DOHH2 (cell line): Measurements from ENCODE around the gene PHB1.
"Not testable (repeated sequence)": the region's sequence is repeated elsewhere in the genome, so short reads cannot be mapped to it uniquely, and the experiment has no call there.

Experiments
- H3F3A ChIP-seq: fragments of 200-600 bp; sonication (generic), shearing (Covaris generic); 2 replicates; pipeline ENCODE4 v1.6.0; 2016; ENCODE audit warnings: antibody characterized with exemption, mild to moderate bottlenecking; ENCODE audit not compliant: control insufficient read depth, insufficient read depth
- H3K27ac ChIP-seq: fragments of 200-600 bp; sonication (generic); 2 replicates; pipeline ENCODE4 v1.5.1; 2014; ENCODE audit warnings: low read depth, mild to moderate bottlenecking, low read length, moderate library complexity
- H3K27me3 ChIP-seq: fragments of 200-600 bp; sonication (generic); 2 replicates; pipeline ENCODE4 v1.6.1; 2014; ENCODE audit warnings: mild to moderate bottlenecking, low read length, mixed read lengths; ENCODE audit not compliant: control insufficient read depth
- H3K36me3 ChIP-seq: fragments of 200-600 bp; sonication (generic); 2 replicates; pipeline ENCODE4 v1.6.1; 2014; ENCODE audit warnings: mild to moderate bottlenecking, low read length, moderate library complexity, mixed read lengths; ENCODE audit not compliant: control insufficient read depth
- H3K4me1 ChIP-seq: fragments of 200-600 bp; sonication (generic); 2 replicates; pipeline ENCODE4 v1.6.1; 2014; ENCODE audit warnings: mild to moderate bottlenecking, low read length, mixed read lengths; ENCODE audit not compliant: control insufficient read depth
- H3K4me2 ChIP-seq: fragments of 200-600 bp; sonication (generic); 2 replicates; pipeline ENCODE4 v1.6.0; 2014; ENCODE audit warnings: mild to moderate bottlenecking, low read length, moderate library complexity
- H3K4me3 ChIP-seq: fragments of 200-600 bp; sonication (generic); 2 replicates; pipeline ENCODE4 v1.5.1; 2014; ENCODE audit warnings: mild to moderate bottlenecking, low read length, mixed read lengths
- H3K79me2 ChIP-seq: fragments of 200-600 bp; sonication (generic); 2 replicates; pipeline ENCODE4 v1.6.1; 2014; ENCODE audit warnings: mild to moderate bottlenecking, low read length, mixed read lengths; ENCODE audit not compliant: control insufficient read depth
- H3K9me2 ChIP-seq: fragments of 200-600 bp; sonication (generic); replicated peaks from 2 replicates; pipeline ENCODE4 v1.6.1; 2014; ENCODE audit warnings: mild to moderate bottlenecking, low read length, mixed read lengths; ENCODE audit not compliant: control insufficient read depth
- H3K9me3 ChIP-seq: fragments of 200-600 bp; sonication (generic); 2 replicates; pipeline ENCODE4 v1.6.1; 2014; ENCODE audit warnings: antibody characterized with exemption, low read length, mixed read lengths; ENCODE audit not compliant: control insufficient read depth, insufficient read depth
- H4K20me1 ChIP-seq: fragments of 200-600 bp; sonication (generic); 2 replicates; pipeline ENCODE4 v1.6.0; 2014; ENCODE audit warnings: low read depth, mild to moderate bottlenecking, antibody characterized with exemption, low read length, moderate library complexity; ENCODE audit not compliant: control insufficient read depth, insufficient read depth
- EZH2phosphoT487 ChIP-seq: fragments of 200-600 bp; sonication (generic); IDR thresholded peaks from 2 replicates; pipeline ENCODE4 v1.6.1; 2017; ENCODE audit warnings: borderline replicate concordance, mild to moderate bottlenecking, antibody characterized with exemption, low read length, moderate library complexity, mixed read lengths
- TF ChIP-seq, protein P1 (sequence below): fragments of 200-600 bp; sonication (generic); IDR thresholded peaks from one replicate; pipeline ENCODE4 v1.5.1; 2014; ENCODE audit warnings: antibody characterized with exemption, mild to moderate bottlenecking, low read depth, low read length; ENCODE audit not compliant: poor library complexity, severe bottlenecking

PHB1 gene

DNA sequence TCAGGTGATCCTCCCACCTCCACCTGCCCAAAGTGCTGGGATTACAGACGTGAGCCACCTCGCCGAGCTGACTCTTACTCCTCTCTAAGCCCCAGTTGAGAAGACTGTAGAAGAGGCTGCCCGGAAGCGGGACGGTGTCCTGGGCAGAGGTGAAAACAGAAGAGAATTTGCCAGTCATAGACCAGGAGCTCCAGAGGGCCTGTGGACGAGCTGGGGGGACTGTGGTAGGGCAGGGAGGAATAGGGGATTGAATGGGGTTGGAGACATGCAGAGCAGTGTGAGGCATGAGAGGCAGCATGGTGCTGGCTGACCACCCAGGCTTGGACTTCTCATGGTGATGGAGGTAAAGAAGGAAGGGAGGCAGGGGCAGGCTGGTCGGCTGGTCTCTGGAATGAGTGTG, 17.1 kb upstream of the PHB1 start:
- H3K27me3 ChIP-seq, result peaks cover 15% of the 10 kb centered on the region
- no peaks in the 10 kb centered on the region for H3F3A ChIP-seq
- H3K27ac ChIP-seq, result no peak overlapping the region
- no peak overlapping the region for H3K4me3 ChIP-seq
- H3K36me3 ChIP-seq, result no peaks in the 10 kb centered on the region
- no peaks in the 10 kb centered on the region for H3K79me2 ChIP-seq
- no peaks in the 10 kb centered on the region for H3K9me2 ChIP-seq
- no peaks in the 10 kb centered on the region for H3K4me1 ChIP-seq
- H4K20me1 ChIP-seq, result no peaks in the 10 kb centered on the region
- H3K4me2 ChIP-seq, result no peak overlapping the region
- H3K9me3 ChIP-seq, result no peaks in the 10 kb centered on the region
- TF ChIP-seq, protein P1, sequence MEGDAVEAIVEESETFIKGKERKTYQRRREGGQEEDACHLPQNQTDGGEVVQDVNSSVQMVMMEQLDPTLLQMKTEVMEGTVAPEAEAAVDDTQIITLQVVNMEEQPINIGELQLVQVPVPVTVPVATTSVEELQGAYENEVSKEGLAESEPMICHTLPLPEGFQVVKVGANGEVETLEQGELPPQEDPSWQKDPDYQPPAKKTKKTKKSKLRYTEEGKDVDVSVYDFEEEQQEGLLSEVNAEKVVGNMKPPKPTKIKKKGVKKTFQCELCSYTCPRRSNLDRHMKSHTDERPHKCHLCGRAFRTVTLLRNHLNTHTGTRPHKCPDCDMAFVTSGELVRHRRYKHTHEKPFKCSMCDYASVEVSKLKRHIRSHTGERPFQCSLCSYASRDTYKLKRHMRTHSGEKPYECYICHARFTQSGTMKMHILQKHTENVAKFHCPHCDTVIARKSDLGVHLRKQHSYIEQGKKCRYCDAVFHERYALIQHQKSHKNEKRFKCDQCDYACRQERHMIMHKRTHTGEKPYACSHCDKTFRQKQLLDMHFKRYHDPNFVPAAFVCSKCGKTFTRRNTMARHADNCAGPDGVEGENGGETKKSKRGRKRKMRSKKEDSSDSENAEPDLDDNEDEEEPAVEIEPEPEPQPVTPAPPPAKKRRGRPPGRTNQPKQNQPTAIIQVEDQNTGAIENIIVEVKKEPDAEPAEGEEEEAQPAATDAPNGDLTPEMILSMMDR, result no peak
- no peak for TF ChIP-seq EZH2phosphoT487

- H3K27ac ChIP-seq, result no peak overlapping the region
- H3K4me3 ChIP-seq, result no peak overlapping the region
- H3K4me1 ChIP-seq, result no peaks in the 10 kb centered on the region
- H3K36me3 ChIP-seq, result no peaks in the 10 kb centered on the region
- H4K20me1 ChIP-seq, result no peaks in the 10 kb centered on the region
- TF ChIP-seq EZH2phosphoT487, result no peak
- TF ChIP-seq, protein P1, result no peak
- no peaks in the 10 kb centered on the region for H3K9me2 ChIP-seq
- H3K9me3 ChIP-seq, result peaks cover 10% of the 10 kb centered on the region
- no peak overlapping the region for H3K4me2 ChIP-seq
- H3K79me2 ChIP-seq, result no peaks in the 10 kb centered on the region
- peaks cover 10% of the 10 kb centered on the region for H3K27me3 ChIP-seq
- H3F3A ChIP-seq, result no peaks in the 10 kb centered on the region
Measured at GRCh38 chr17:49425004-49425286, 10.3 kb upstream of the PHB1 start.

GRCh38 chr17:49424276-49425003, 9.8 kb upstream of the PHB1 start:
- H3F3A ChIP-seq, H3K27ac ChIP-seq, H3K4me1 ChIP-seq, H3K27me3 ChIP-seq, H4K20me1 ChIP-seq, H3K4me2 ChIP-seq, H3K36me3 ChIP-seq, H3K9me2 ChIP-seq, H3K79me2 ChIP-seq, H3K4me3 ChIP-seq, H3K9me3 ChIP-seq: not testable (repeated sequence)

DNA sequence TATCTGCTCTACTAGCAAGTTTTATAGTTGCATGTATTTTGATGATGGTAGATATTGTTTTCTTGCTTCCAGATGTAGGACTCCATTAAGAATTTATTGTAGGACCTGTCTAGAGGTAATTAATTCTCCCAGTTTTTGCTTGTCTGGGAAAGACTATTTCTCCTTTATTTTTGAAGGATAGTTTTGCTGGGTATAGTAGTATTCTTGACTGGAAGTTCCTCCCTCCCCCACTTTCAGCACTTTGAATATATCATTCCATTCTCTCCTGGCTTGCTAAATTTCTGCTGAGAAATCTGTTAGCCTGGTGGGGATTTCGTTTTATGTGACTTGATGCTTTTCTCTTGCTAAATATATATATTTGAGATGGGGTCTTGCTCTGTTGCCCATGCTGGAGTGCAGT, 8.0 kb upstream of the PHB1 start:
- Histone ChIP-seq H3K4me1 (no peaks in the 10 kb centered on the region), H3K36me3 (no peaks in the 10 kb centered on the region), H3K27me3 (peaks cover 6% of the 10 kb centered on the region), H4K20me1 (no peaks in the 10 kb centered on the region), H3F3A (no peaks in the 10 kb centered on the region), H3K4me3 (no peak overlapping the region), H3K4me2 (no peak overlapping the region), H3K9me3 (peaks cover 10% of the 10 kb centered on the region), H3K27ac (no peak overlapping the region), H3K9me2 (no peaks in the 10 kb centered on the region), H3K79me2 (no peaks in the 10 kb centered on the region)
- no peak for TF ChIP-seq EZH2phosphoT487
- TF ChIP-seq, protein P1, result no peak

DNA sequence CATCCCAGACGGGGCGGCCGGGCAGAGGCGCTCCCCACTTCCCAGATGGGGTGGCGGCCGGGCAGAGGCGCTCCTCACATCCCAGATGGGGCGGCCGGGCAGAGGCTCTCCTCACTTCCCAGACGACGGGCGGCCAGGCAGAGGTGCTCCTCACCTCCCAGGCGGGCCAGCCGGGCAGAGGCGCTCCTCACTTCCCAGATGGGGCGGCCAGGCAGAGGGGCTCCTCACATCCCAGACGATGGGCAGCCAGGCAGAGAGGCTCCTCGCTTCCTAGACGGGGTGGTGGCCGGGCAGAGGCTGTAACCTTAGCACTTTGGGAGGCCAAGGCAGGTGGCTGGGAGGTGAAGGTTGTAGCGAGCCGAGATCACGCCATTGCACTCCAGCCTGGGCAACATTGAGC, 5.1 kb upstream of the PHB1 start:
- not testable (repeated sequence) for H3K79me2 ChIP-seq, H3K9me3 ChIP-seq, H3F3A ChIP-seq, H3K9me2 ChIP-seq, H3K27me3 ChIP-seq, H3K36me3 ChIP-seq, H4K20me1 ChIP-seq, H3K27ac ChIP-seq, H3K4me1 ChIP-seq, H3K4me3 ChIP-seq, H3K4me2 ChIP-seq
